22Rv1 (cell line): ENCODE measurements around the gene RPUSD3.
"Not testable (repeated sequence)": the region's sequence is repeated elsewhere in the genome, so short reads cannot be mapped to it uniquely, and the experiment has no call there.

Source experiments
- CTCF ChIP-seq: fragments of 450-650 bp; IDR thresholded peaks from 2 replicates; pipeline ENCODE4 v1.5.1; 2017; ENCODE audit warnings: mild to moderate bottlenecking
- ZFX ChIP-seq: fragments of 450-650 bp; IDR thresholded peaks from 2 replicates; pipeline ENCODE4 v1.6.1; 2017; ENCODE audit warnings: antibody characterized with exemption, borderline replicate concordance

GRCh38 chr3:9847870-9848269, 4.1 kb upstream of the RPUSD3 start:
- not testable (repeated sequence) for TF ChIP-seq CTCF, ZFX
